Gastrocnemius medialis (tissue), 4 donors: Measurements from ENCODE around the gene RASD1.

Experiments
- CTCF ChIP-seq, 5 experiments: fragments of 450-650 bp in 3 of 5; fragments of 200-600 bp in 2 of 5; sonication (generic) in 2 of 5; IDR thresholded peaks in 4 of 5; conservative IDR thresholded peaks in 1 of 5; 1 replicate in 4 of 5; 2 replicates in 1 of 5; pipeline ENCODE4 v1.5.1; 2016 to 2019; ENCODE audit warnings: antibody characterized with exemption in 5 of 5, mild to moderate bottlenecking in 3 of 5, moderate library complexity in 3 of 5
- POLR2A ChIP-seq, 2 donors: fragments of 450-650 bp; IDR thresholded peaks; one replicate each; pipeline ENCODE4 v1.6.1; 2017; ENCODE audit warnings: antibody characterized with exemption in 2 of 2, mild to moderate bottlenecking in 2 of 2, moderate library complexity in 2 of 2

- TF ChIP-seq CTCF (IDR thresholded peaks at IDR 0.05 in 4 of 5, conservative IDR thresholded peaks at IDR 0.05 in 1 of 5) (no peak), POLR2A (IDR thresholded peaks at IDR 0.05) (peak; percentile 19 to 39)
Measured at GRCh38 chr17:17527534-17527933, 31.3 kb upstream of the RASD1 start.
